PC-3 (cell line): ENCODE data around the gene PFN3. TPM values are rescaled to one million over a fixed set of nuclear protein-coding genes. Genes with fewer than 3 reads are reported as not detected.

Experiments used
- ATAC-seq: fragments of 200-7000 bp; cut with Tn5 transposase; 2 replicates; pipeline ENCODE4 v1.9.1; 2020; ENCODE audit warnings: mild to moderate bottlenecking, moderate library complexity
- BruUV-seq: library from RNA; stranded (reverse); fragments of 400-500 nt; replicated peaks from 2 replicates; lab custom pipeline; 2021; lab: Mats Ljungman, UMichigan
- CTCF ChIA-PET: fragments of 300-600 bp; sonication (Branson Sonifier 250); formaldehyde crosslinking; loops from one replicate; lab custom pipeline; 2022; ENCODE audit warnings: antibody characterized with exemption; lab: Charles Lee
- POLR2A ChIA-PET: fragments of 300-600 bp; sonication (Branson Sonifier 250); formaldehyde crosslinking; loops from one replicate; lab custom pipeline; 2022; ENCODE audit warnings: antibody characterized with exemption; ENCODE audit not compliant: unreplicated experiment; lab: Charles Lee
- DNase-seq: peaks from one replicate; pipeline ENCODE4 v3.0.0-alpha.2; 2015
- H2AFZ ChIP-seq: fragments of 300-600 bp; sonication (generic); 2 replicates; pipeline ENCODE4 v1.6.0; 2016; ENCODE audit warnings: antibody characterized with exemption, low read length
- H3F3A ChIP-seq: fragments of 300-600 bp; sonication (generic); one replicate; pipeline ENCODE4 v1.6.0; 2017; ENCODE audit warnings: antibody characterized with exemption, low read length, control low read depth, mild to moderate bottlenecking; ENCODE audit not compliant: unreplicated experiment
- H3K27ac ChIP-seq: fragments of 300-600 bp; sonication (generic); 2 replicates; pipeline ENCODE4 v1.5.1; 2016; ENCODE audit warnings: mild to moderate bottlenecking, low read length
- H3K27me3 ChIP-seq: fragments of 300-600 bp; sonication (generic); 2 replicates; pipeline ENCODE4 v1.6.1; 2016; ENCODE audit warnings: low read length, mixed read lengths
- H3K36me3 ChIP-seq: fragments of 300-600 bp; sonication (generic); 2 replicates; pipeline ENCODE4 v1.6.1; 2016; ENCODE audit warnings: low read depth, mixed run types, low read length, mixed read lengths
- H3K4me1 ChIP-seq: fragments of 300-600 bp; sonication (generic); 2 replicates; pipeline ENCODE4 v1.5.1; 2016; ENCODE audit warnings: low read length; ENCODE audit not compliant: insufficient read depth
- H3K4me2 ChIP-seq: fragments of 300-600 bp; sonication (generic); 2 replicates; pipeline ENCODE4 v1.6.0; 2016; ENCODE audit warnings: low read length
- H3K4me3 ChIP-seq: fragments of 300-600 bp; sonication (generic); 2 replicates; pipeline ENCODE4 v1.5.1; 2016; ENCODE audit warnings: mild to moderate bottlenecking, low read length, mixed read lengths
- H3K79me2 ChIP-seq: fragments of 300-600 bp; sonication (generic); 2 replicates; pipeline ENCODE4 v1.6.1; 2017; ENCODE audit warnings: low read length, mixed read lengths
- H3K9ac ChIP-seq: fragments of 300-600 bp; sonication (generic); 2 replicates; pipeline ENCODE4 v1.6.0; 2016; ENCODE audit warnings: mild to moderate bottlenecking, low read length
- H3K9me2 ChIP-seq: fragments of 300-600 bp; sonication (generic); replicated peaks from 2 replicates; pipeline ENCODE4 v1.6.1; 2016; ENCODE audit warnings: mixed run types, low read length, mixed read lengths
- H3K9me3 ChIP-seq: fragments of 300-600 bp; sonication (generic); 2 replicates; pipeline ENCODE4 v1.6.1; 2016; ENCODE audit warnings: low read length, mixed read lengths
- H4K20me1 ChIP-seq: fragments of 300-600 bp; sonication (generic); 2 replicates; pipeline ENCODE4 v1.6.1; 2016; ENCODE audit warnings: low read length, mixed read lengths
- CTCF ChIP-seq: fragments of 300-600 bp; sonication (generic); conservative IDR thresholded peaks from 2 replicates; pipeline ENCODE4 v1.5.1; 2017; ENCODE audit warnings: antibody characterized with exemption, low read depth, mild to moderate bottlenecking, low read length
- EZH2 ChIP-seq: fragments of 300-600 bp; sonication (generic); IDR thresholded peaks from one replicate; pipeline ENCODE4 v1.6.1; 2017; ENCODE audit warnings: antibody characterized with exemption, mild to moderate bottlenecking, low read length; ENCODE audit not compliant: unreplicated experiment
- EZH2phosphoT487 ChIP-seq: fragments of 300-600 bp; sonication (generic); IDR thresholded peaks from 2 replicates; pipeline ENCODE4 v1.6.1; 2018; ENCODE audit warnings: mild to moderate bottlenecking, antibody characterized with exemption, low read length, borderline replicate concordance
- intact Hi-C: fragments of 100-400 bp; cut with micrococcal nuclease; formaldehyde crosslinking; loops from 2 replicates; pipeline ENCODE4 v1.9.0; 2023
- total RNA-seq: library from RNA; depleted of rRNA; stranded (reverse); fragments of >200 nt; gene quantifications from 2 replicates; pipeline ENCODE4 v1.2.3, GENCODE V29; 2014

The PFN3 gene
- total RNA-seq, 1 experiment from 2014 or later = not detected

GRCh38 chr5:177396807-177397206 is 3.7 kb downstream of the PFN3 start:
- no peak overlapping the region for H3K4me3 ChIP-seq
- no TSS peak for BruUV-seq
- H3K9ac ChIP-seq = no peak overlapping the region
- no peaks in the 10 kb centered on the region for H3K9me3 ChIP-seq
- no peak for ATAC-seq
- H3K9me2 ChIP-seq = no peaks in the 10 kb centered on the region
- intact Hi-C loops = no loop called here
- H3K4me2 ChIP-seq = no peak overlapping the region
- no peak overlapping the region for H3K27ac ChIP-seq
- H4K20me1 ChIP-seq = no peaks in the 10 kb centered on the region
- H3K79me2 ChIP-seq = no peaks in the 10 kb centered on the region
- ChIA-PET POLR2A (no interaction called here), CTCF (no interaction called here)
- H2AFZ ChIP-seq = no peak overlapping the region
- TF ChIP-seq EZH2 (no peak), CTCF (no peak), EZH2phosphoT487 (no peak)
- no peaks in the 10 kb centered on the region for H3F3A ChIP-seq
- H3K36me3 ChIP-seq = no peaks in the 10 kb centered on the region
- H3K27me3 ChIP-seq = no peaks in the 10 kb centered on the region
- peaks cover under 1% of the 10 kb centered on the region; the same call in 1 of the 2 replicates for H3K4me1 ChIP-seq
- DNase-seq = no peak

- Histone ChIP-seq H3K4me2 (no peak overlapping the region), H3F3A (no peaks in the 10 kb centered on the region), H3K9me3 (no peaks in the 10 kb centered on the region), H3K9me2 (no peaks in the 10 kb centered on the region), H3K27me3 (no peaks in the 10 kb centered on the region), H3K4me1 (no peaks in the 10 kb centered on the region), H3K79me2 (no peaks in the 10 kb centered on the region), H2AFZ (no peak overlapping the region), H3K36me3 (no peaks in the 10 kb centered on the region), H3K4me3 (no peak overlapping the region), H4K20me1 (no peaks in the 10 kb centered on the region), H3K27ac (no peak overlapping the region), H3K9ac (no peak overlapping the region)
- DNase-seq (no peak), ATAC-seq (no peak)
- POLR2A ChIA-PET = no interaction called here
- TF ChIP-seq CTCF (no peak), EZH2phosphoT487 (no peak), EZH2 (no peak)
- no TSS peak for BruUV-seq
- intact Hi-C loops = no loop called here
- CTCF ChIA-PET = no interaction called here
These were observed 4.4 kb downstream of the PFN3 start for GRCh38 chr5:177396078-177396477.

- H2AFZ ChIP-seq = no peak overlapping the region
- no peak overlapping the region for H3K4me3 ChIP-seq
- no peak overlapping the region for H3K9ac ChIP-seq
- CTCF ChIA-PET = no interaction called here
- H3K27me3 ChIP-seq = no peaks in the 10 kb centered on the region
- TF ChIP-seq EZH2phosphoT487 (no peak), CTCF (no peak), EZH2 (no peak)
- POLR2A ChIA-PET = no interaction called here
- H3K4me1 ChIP-seq = peaks cover 17% of the 10 kb centered on the region
- H3K4me2 ChIP-seq = no peak overlapping the region
- ATAC-seq (no peak), DNase-seq (no peak)
- no peaks in the 10 kb centered on the region for H3K36me3 ChIP-seq
- no peaks in the 10 kb centered on the region for H3F3A ChIP-seq
- no TSS peak for BruUV-seq
- no peaks in the 10 kb centered on the region for H3K79me2 ChIP-seq
- H3K9me2 ChIP-seq = no peaks in the 10 kb centered on the region
- H4K20me1 ChIP-seq = no peaks in the 10 kb centered on the region
- no peak overlapping the region for H3K27ac ChIP-seq
- H3K9me3 ChIP-seq = no peaks in the 10 kb centered on the region
- intact Hi-C loops = no loop called here
These were observed 6.5 kb downstream of the PFN3 start for GRCh38 chr5:177393990-177394389.
